ENCODE results near the gene ZNF827. TPM values are rescaled to one million over a fixed set of nuclear protein-coding genes. Genes with fewer than 3 reads are reported as not detected.

The ZNF827 gene
- total RNA-seq, 2 experiments from 2014 or later: 21.8 to 22.4 TPM

- ATAC-seq (ENCODE audit: low read depth) (no peak), DNase-seq (no peak)
- POLR2A ChIA-PET: no interaction called here
- Mint-ChIP-seq H3K4me1 (peaks cover 19% of the 10 kb centered on the region), H3K4me3 (no peak overlapping the region), H3K27me3 (no peaks in the 10 kb centered on the region), H3K9me3 (no peaks in the 10 kb centered on the region), H3K36me3 (peaks cover 12% of the 10 kb centered on the region), H3K27ac (no peak overlapping the region)
Observed at GRCh38 chr4:145891958-145892357, 46.7 kb downstream of the ZNF827 start.

GRCh38 chr4:145890689-145891088 is 47.9 kb downstream of the ZNF827 start:
- POLR2A ChIA-PET: no interaction called here
- DNase-seq: no peak
- Mint-ChIP-seq H3K4me3 (no peak overlapping the region), H3K27ac (no peak overlapping the region), H3K27me3 (no peaks in the 10 kb centered on the region), H3K4me1 (peaks cover 16% of the 10 kb centered on the region), H3K36me3 (peaks cover 12% of the 10 kb centered on the region), H3K9me3 (no peaks in the 10 kb centered on the region)
- ATAC-seq (ENCODE audit: low read depth): no peak

GRCh38 chr4:145888393-145888792 is 50.2 kb downstream of the ZNF827 start:
- ATAC-seq (ENCODE audit: low read depth) (no peak), DNase-seq (no peak)
- Mint-ChIP-seq H3K27ac (no peak overlapping the region), H3K27me3 (no peaks in the 10 kb centered on the region), H3K9me3 (no peaks in the 10 kb centered on the region), H3K4me3 (no peak overlapping the region), H3K4me1 (no peaks in the 10 kb centered on the region), H3K36me3 (peaks cover 18% of the 10 kb centered on the region)
- POLR2A ChIA-PET: no interaction called here

DNA sequence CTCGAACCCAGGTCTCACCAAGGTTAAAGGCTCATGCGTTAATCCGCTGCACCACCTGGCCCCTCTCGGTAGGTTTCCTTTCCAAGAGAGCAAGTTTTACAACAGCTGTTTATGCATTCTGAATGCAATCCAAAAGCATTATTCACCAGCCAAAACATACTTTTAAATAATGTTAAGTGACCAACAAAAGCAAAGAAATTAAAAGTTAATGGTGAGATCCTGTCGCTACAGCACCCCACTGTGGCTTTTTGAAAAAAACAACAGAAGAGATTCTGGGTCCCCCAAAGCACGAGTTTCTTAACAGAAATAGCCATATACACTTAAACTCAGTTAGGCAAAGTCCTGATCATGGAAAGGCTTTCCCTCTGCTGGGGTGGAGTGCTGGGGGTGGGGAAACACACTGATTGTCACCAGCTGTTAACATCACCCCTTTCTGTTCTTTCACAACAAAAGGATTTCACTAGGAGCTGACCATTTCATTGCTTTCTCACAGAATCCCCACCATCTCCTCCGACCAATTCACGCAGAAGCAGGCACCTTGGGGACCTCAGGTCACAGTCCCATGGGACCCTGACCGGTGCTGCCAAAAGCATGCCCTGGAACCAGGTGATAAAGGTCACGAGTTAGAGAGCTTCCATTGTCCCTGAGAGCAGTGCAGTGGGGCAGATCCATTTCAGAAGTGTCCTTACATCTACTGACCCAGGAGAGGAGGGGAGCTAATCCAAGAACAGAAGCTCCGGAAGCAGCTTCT is 51.2 kb downstream of the ZNF827 start:
- no peaks in the 10 kb centered on the region for H3K9me3 Mint-ChIP-seq
- no peak for ATAC-seq (ENCODE audit: low read depth)

GRCh38 chr4:145886871-145887240 is 51.8 kb downstream of the ZNF827 start:
- no peak overlapping the region for H3K4me3 Mint-ChIP-seq
- H3K27me3 Mint-ChIP-seq: no peaks in the 10 kb centered on the region
- peaks cover 7% of the 10 kb centered on the region for H3K4me1 Mint-ChIP-seq
- no peak for DNase-seq
- POLR2A ChIA-PET: no interaction called here
- ATAC-seq (ENCODE audit: low read depth): no peak
- peaks cover 23% of the 10 kb centered on the region for H3K36me3 Mint-ChIP-seq
- H3K9me3 Mint-ChIP-seq: no peaks in the 10 kb centered on the region
- no peak overlapping the region for H3K27ac Mint-ChIP-seq

More for the DNA sequence above, 51.2 kb downstream of the ZNF827 start:
- no peak for DNase-seq
- no peak overlapping the region for H3K4me3 Mint-ChIP-seq
- H3K27me3 Mint-ChIP-seq: no peaks in the 10 kb centered on the region
- H3K36me3 Mint-ChIP-seq: peaks cover 23% of the 10 kb centered on the region
- no peak overlapping the region for H3K27ac Mint-ChIP-seq
- POLR2A ChIA-PET: no interaction called here
- peaks cover 2% of the 10 kb centered on the region for H3K4me1 Mint-ChIP-seq

GRCh38 chr4:145885666-145886065 is 53.0 kb downstream of the ZNF827 start:
- POLR2A ChIA-PET: no interaction called here
- no peak overlapping the region for H3K27ac Mint-ChIP-seq

GRCh38 chr4:145884775-145885174 is 53.8 kb downstream of the ZNF827 start:
- no peaks in the 10 kb centered on the region for H3K27me3 Mint-ChIP-seq
- no peak overlapping the region for H3K4me3 Mint-ChIP-seq
- H3K4me1 Mint-ChIP-seq: peaks cover 10% of the 10 kb centered on the region
- no peak overlapping the region for H3K27ac Mint-ChIP-seq
- POLR2A ChIA-PET: no interaction called here
- DNase-seq (no peak), ATAC-seq (ENCODE audit: low read depth) (no peak)
- peaks cover 25% of the 10 kb centered on the region for H3K36me3 Mint-ChIP-seq
- no peaks in the 10 kb centered on the region for H3K9me3 Mint-ChIP-seq

More at GRCh38 chr4:145885666-145886065, 53.0 kb downstream of the ZNF827 start:
- H3K27me3 Mint-ChIP-seq: no peaks in the 10 kb centered on the region
- no peak for DNase-seq
- no peak for ATAC-seq (ENCODE audit: low read depth)
- peaks cover 10% of the 10 kb centered on the region for H3K4me1 Mint-ChIP-seq
- H3K9me3 Mint-ChIP-seq: no peaks in the 10 kb centered on the region
- no peak overlapping the region for H3K4me3 Mint-ChIP-seq
- H3K36me3 Mint-ChIP-seq: peaks cover 22% of the 10 kb centered on the region

GRCh38 chr4:145883101-145883694 is 55.4 kb downstream of the ZNF827 start:
- Mint-ChIP-seq H3K9me3 (no peaks in the 10 kb centered on the region), H3K4me3 (no peak overlapping the region), H3K4me1 (peaks cover 14% of the 10 kb centered on the region), H3K27me3 (no peaks in the 10 kb centered on the region), H3K27ac (no peak overlapping the region), H3K36me3 (peaks cover 29% of the 10 kb centered on the region)
- no peak for DNase-seq
- POLR2A ChIA-PET: no interaction called here
- no peak for ATAC-seq (ENCODE audit: low read depth)

GRCh38 chr4:145882604-145883003 is 56.0 kb downstream of the ZNF827 start:
- Mint-ChIP-seq H3K4me1 (peaks cover 15% of the 10 kb centered on the region), H3K9me3 (no peaks in the 10 kb centered on the region), H3K27ac (no peak overlapping the region), H3K36me3 (peaks cover 30% of the 10 kb centered on the region), H3K4me3 (no peak overlapping the region), H3K27me3 (no peaks in the 10 kb centered on the region)
- no peak for DNase-seq
- POLR2A ChIA-PET: no interaction called here
- no peak for ATAC-seq (ENCODE audit: low read depth)

- Mint-ChIP-seq H3K27ac (no peak overlapping the region), H3K4me1 (peaks cover 15% of the 10 kb centered on the region), H3K4me3 (no peak overlapping the region), H3K27me3 (no peaks in the 10 kb centered on the region), H3K36me3 (peaks cover 32% of the 10 kb centered on the region), H3K9me3 (no peaks in the 10 kb centered on the region)
- DNase-seq (no peak), ATAC-seq (ENCODE audit: low read depth) (no peak)
- POLR2A ChIA-PET: no interaction called here
Observed at GRCh38 chr4:145881989-145882388, 56.6 kb downstream of the ZNF827 start.

DNA sequence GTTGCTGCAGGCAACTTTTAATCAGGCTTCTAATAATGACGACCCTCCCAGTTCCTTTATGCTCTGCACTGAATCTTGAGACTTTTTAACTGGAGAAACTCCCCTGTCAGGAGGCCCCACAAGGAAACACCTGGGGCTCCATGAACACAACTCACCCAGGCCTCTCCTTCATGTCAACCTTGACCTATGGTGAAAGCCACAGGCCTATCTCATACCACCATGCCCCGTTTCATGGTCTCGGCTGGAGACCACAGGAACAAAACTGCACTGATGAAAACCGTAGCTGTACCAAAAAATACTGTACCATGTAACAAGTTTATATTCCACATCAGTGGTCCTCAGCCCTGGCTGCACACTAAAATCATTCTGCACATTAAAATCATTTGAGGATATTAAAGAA is 57.0 kb downstream of the ZNF827 start:
- H3K4me3 Mint-ChIP-seq: no peak overlapping the region
- H3K27ac Mint-ChIP-seq: no peak overlapping the region
- peaks cover 32% of the 10 kb centered on the region for H3K36me3 Mint-ChIP-seq
- H3K27me3 Mint-ChIP-seq: no peaks in the 10 kb centered on the region
- H3K9me3 Mint-ChIP-seq: no peaks in the 10 kb centered on the region
- DNase-seq (no peak), ATAC-seq (ENCODE audit: low read depth) (no peak)
- POLR2A ChIA-PET: no interaction called here
- peaks cover 15% of the 10 kb centered on the region for H3K4me1 Mint-ChIP-seq

GRCh38 chr4:145880355-145880960 is 58.2 kb downstream of the ZNF827 start:
- POLR2A ChIA-PET: no interaction called here
- Mint-ChIP-seq H3K27me3 (no peaks in the 10 kb centered on the region), H3K27ac (no peak overlapping the region), H3K4me3 (no peak overlapping the region), H3K9me3 (no peaks in the 10 kb centered on the region), H3K36me3 (peaks cover 30% of the 10 kb centered on the region), H3K4me1 (peaks cover 15% of the 10 kb centered on the region)
- DNase-seq: no peak
- ATAC-seq (ENCODE audit: low read depth): no peak

DNA sequence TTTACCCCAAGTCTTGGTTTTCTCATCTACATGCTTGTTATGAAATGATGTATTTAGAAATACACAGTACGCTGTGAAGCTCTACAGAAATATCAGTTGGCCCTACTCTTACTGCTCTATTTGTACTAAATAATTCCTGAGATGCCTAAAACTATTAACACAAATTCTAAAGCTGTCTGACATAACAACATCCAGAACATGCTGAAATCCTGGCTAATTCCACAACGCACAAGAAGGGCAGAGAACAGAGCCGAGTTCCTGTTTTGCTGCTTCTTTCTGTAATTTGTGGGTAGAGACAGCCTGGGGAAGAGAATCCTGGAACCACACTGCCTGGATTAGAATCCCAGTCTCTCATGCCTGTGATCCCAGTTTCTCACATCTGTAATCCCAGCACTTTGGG is 59.0 kb downstream of the ZNF827 start:
- POLR2A ChIA-PET: no interaction called here

More for the DNA sequence above, 59.0 kb downstream of the ZNF827 start:
- Mint-ChIP-seq H3K9me3 (no peaks in the 10 kb centered on the region), H3K27me3 (no peaks in the 10 kb centered on the region), H3K4me1 (peaks cover 15% of the 10 kb centered on the region), H3K4me3 (no peak overlapping the region), H3K27ac (no peak overlapping the region), H3K36me3 (peaks cover 28% of the 10 kb centered on the region)
- ATAC-seq (ENCODE audit: low read depth) (no peak), DNase-seq (no peak)
